GM12878 (cell line): Measurements from ENCODE around the gene KBTBD8. TPM values are rescaled to one million over a fixed set of nuclear protein-coding genes. Genes with fewer than 3 reads are reported as not detected.

Experiments
- ATAC-seq: fragments of 200-7000 bp; cut with Tn5 transposase; 3 replicates; pipeline ENCODE4 v1.9.1; 2020; ENCODE audit warnings: mild to moderate bottlenecking, moderate library complexity
- BruUV-seq: library from RNA; stranded (reverse); fragments of 400-500 nt; replicated peaks from 2 replicates; lab custom pipeline; 2021; lab: Mats Ljungman, UMichigan
- CTCF ChIA-PET: fragments of 300-600 bp; sonication (Branson Sonifier 250); formaldehyde crosslinking; extraction: SDS; loops from one replicate; lab custom pipeline; 2021; ENCODE audit warnings: inconsistent platforms; lab: Yijun Ruan, JAX
- POLR2A ChIA-PET: fragments of 350-600 bp; formaldehyde crosslinking; extraction: SDS; loops from one replicate; lab custom pipeline; 2021; ENCODE audit warnings: inconsistent platforms; lab: Charles Lee
- RAD21 ChIA-PET: fragments of 300-600 bp; sonication (Branson Sonifier 250); formaldehyde crosslinking; loops from one replicate; lab custom pipeline; 2023; ENCODE audit warnings: antibody characterized with exemption; ENCODE audit not compliant: unreplicated experiment; lab: Charles Lee
- SMC1A ChIA-PET: fragments of 300-600 bp; sonication (Branson Sonifier 250); formaldehyde crosslinking; loops from one replicate; lab custom pipeline; 2023; ENCODE audit not compliant: unreplicated experiment, uncharacterized antibody; lab: Charles Lee
- DNase-seq: peaks from one replicate; pipeline ENCODE4 v3.0.0-alpha.2; 2011; ENCODE audit warnings: low read depth, low spot score
- FAIRE-seq: peaks from 3 replicates; lab custom pipeline; 2011; peaks lifted over from hg19 to GRCh38; lab: Jason Lieb, UNC
- H2AFZ ChIP-seq: 2 replicates; pipeline ENCODE4 v1.6.0; 2011; ENCODE audit warnings: low read depth, low read length, control low read depth; ENCODE audit not compliant: control insufficient read depth
- H3K27ac ChIP-seq: 2 replicates; pipeline ENCODE4 v1.5.1; 2011; ENCODE audit warnings: control low read depth; ENCODE audit not compliant: control insufficient read depth, insufficient read depth
- H3K27me3 ChIP-seq, 2 experiments: replicated peaks in 1 of 2; 2 replicates each; pipeline versions ENCODE4 v1.6.0 to v1.6.1; 2011; ENCODE audit warnings: low read length in 1 of 2; ENCODE audit not compliant: control insufficient read depth in 2 of 2, insufficient read depth in 2 of 2
- H3K36me3 ChIP-seq, 2 experiments: 2 replicates each; pipeline ENCODE4 v1.5.1; 2011; ENCODE audit warnings: low read length in 1 of 2; ENCODE audit not compliant: control insufficient read depth in 2 of 2, insufficient read depth in 2 of 2
- H3K4me1 ChIP-seq: 2 replicates; pipeline ENCODE4 v1.6.1; 2011; ENCODE audit warnings: mild to moderate bottlenecking, low read length, moderate library complexity, mixed read lengths; ENCODE audit not compliant: control insufficient read depth, insufficient read depth
- H3K4me2 ChIP-seq: 2 replicates; pipeline ENCODE4 v1.6.0; 2011; ENCODE audit warnings: control low read depth; ENCODE audit not compliant: control insufficient read depth, insufficient read depth
- H3K4me3 ChIP-seq: fragments of 200-600 bp; sonication (generic); 2 replicates; pipeline ENCODE4 v1.5.1; 2016
- H3K79me2 ChIP-seq: 2 replicates; pipeline ENCODE4 v1.6.0; 2011; ENCODE audit warnings: low read length; ENCODE audit not compliant: control insufficient read depth, insufficient read depth
- H3K9ac ChIP-seq: 2 replicates; pipeline ENCODE4 v1.8.0; 2011; ENCODE audit warnings: low read length, control low read depth, mixed read lengths; ENCODE audit not compliant: control insufficient read depth, insufficient read depth
- H3K9me3 ChIP-seq: replicated peaks from 3 replicates; pipeline ENCODE4 v1.5.1; 2011; ENCODE audit warnings: mild to moderate bottlenecking, low read length; ENCODE audit not compliant: control insufficient read depth, insufficient read depth
- H4K20me1 ChIP-seq: 2 replicates; pipeline ENCODE4 v1.6.0; 2011; ENCODE audit not compliant: control insufficient read depth, insufficient read depth
- CREB1 ChIP-seq: IDR thresholded peaks from 2 replicates; pipeline ENCODE4 v1.6.1; 2012; ENCODE audit warnings: low read depth, mild to moderate bottlenecking, inconsistent platforms
- NFYB ChIP-seq: IDR thresholded peaks from 2 replicates; pipeline ENCODE4 v1.6.1; 2011; ENCODE audit warnings: low read depth, mild to moderate bottlenecking, low read length, improper control_type of control experiment, moderate library complexity; ENCODE audit not compliant: insufficient read depth
- PAX5 ChIP-seq: IDR thresholded peaks from 2 replicates; pipeline ENCODE4 v1.6.1; 2011; ENCODE audit warnings: low read depth, low read length, borderline replicate concordance
- TCF3 ChIP-seq: IDR thresholded peaks from 2 replicates; pipeline ENCODE4 v1.6.1; 2012; ENCODE audit warnings: low read depth, mild to moderate bottlenecking, low read length, borderline replicate concordance; ENCODE audit not compliant: insufficient read depth
- WGBS: methylation state at CpG from one replicate; pipeline ENCODE4 v1.1.6; 2016; ENCODE audit warnings: low lambda C conversion rate; ENCODE audit not compliant: insufficient replicate concordance, insufficient coverage; ENCODE audit errors: missing lambda C conversion rate; 5-methylcytosine and 5-hydroxymethylcytosine counted together
- in situ Hi-C: fragments of 300-500 bp; cut with MboI; formaldehyde crosslinking; loops from 9 replicates; pipeline ENCODE4 v1.14.3; 2018; ENCODE audit warnings: mixed read lengths
- intact Hi-C: fragments of 100-400 bp; cut with micrococcal nuclease; formaldehyde crosslinking; loops from one replicate; pipeline ENCODE4 v1.14.2; 2022; ENCODE audit not compliant: unreplicated experiment
- polyA plus RNA-seq, 11 experiments: library from polyadenylated mRNA; depleted of rRNA in 4 of 11; unstranded in 6 of 11; stranded (reverse) in 5 of 11; fragments of >200 nt; fragmentation: Nextera tagmentation in 4 of 11; fragmentation: Illumina TruSeq in 1 of 11; extraction: Ambion mirVana in 4 of 11; extraction: Trizol in 1 of 11; gene quantifications; 1 replicate in 1 of 11; 2 replicates in 10 of 11; pipeline versions ENCODE4 v1.2.1 to v1.2.3, GENCODE V29; 2011 to 2016; ENCODE audit warnings: inconsistent platforms in 2 of 11, missing spikeins in 2 of 11, low read depth in 1 of 11
- total RNA-seq, 4 experiments: library from RNA; depleted of rRNA in 3 of 4; stranded (reverse); fragments of >200 nt in 3 of 4; fragmentation: Illumina TruSeq in 1 of 4; extraction: Trizol in 1 of 4; gene quantifications; 2 replicates each; pipeline versions ENCODE4 v1.2.1 to v1.2.3, GENCODE V29; 2013 to 2021
- TF ChIP-seq, protein P1 (sequence below): fragments of 150-350 bp; IDR thresholded peaks from 2 replicates; pipeline ENCODE4 v1.6.1; 2016; ENCODE audit warnings: low read depth, low read length
- TF ChIP-seq, protein P2 (sequence below): fragments of 450-650 bp; IDR thresholded peaks from 2 replicates; pipeline ENCODE4 v1.6.1; 2018; ENCODE audit warnings: mild to moderate bottlenecking, low read depth, moderate library complexity; ENCODE audit not compliant: partially characterized antibody
- TF ChIP-seq, protein P3 (sequence below): fragments of 150-350 bp; IDR thresholded peaks from 2 replicates; pipeline ENCODE4 v1.6.1; 2014; ENCODE audit warnings: mild to moderate bottlenecking, low read depth, low read length
- TF ChIP-seq, protein P4 (sequence below): fragments of 450-650 bp; formaldehyde crosslinking; IDR thresholded peaks from 2 replicates; pipeline ENCODE4 v1.5.0; 2022; ENCODE audit warnings: mild to moderate bottlenecking, missing genetic modification characterization

KBTBD8 gene
- total and polyA plus RNA-seq, 10 of the 15 experiments (the other 5 are each of a cell fraction or from before 2014, with no cell fraction given): 8.5 to 44.4 (median 19.3) TPM

DNA sequence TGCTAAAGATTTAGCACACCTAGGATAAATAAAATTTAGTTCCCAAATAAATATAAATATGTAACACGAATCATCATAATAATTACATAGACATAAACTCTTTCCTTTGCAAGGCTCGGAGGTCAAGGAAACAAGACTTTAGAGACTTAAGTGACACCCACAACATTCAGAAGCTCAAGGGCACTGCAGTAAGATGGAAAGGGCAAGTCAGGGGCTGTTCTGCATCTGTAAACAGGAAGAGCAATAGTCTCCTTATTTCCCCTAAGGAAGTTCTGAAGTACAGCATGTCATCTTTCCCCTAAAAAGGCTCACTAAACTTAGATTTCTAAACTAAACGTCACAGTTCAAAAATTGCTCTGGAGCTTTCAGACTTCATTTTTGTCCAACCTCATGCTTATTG lies 26.9 kb upstream of the KBTBD8 start:
- no peak overlapping the region; the same call in 1 of the 2 replicates for H2AFZ ChIP-seq
- intact Hi-C loops: loop anchor here (5.0 to 10.0 kb wide), 4 partner anchors 264 to 1924 kb away; no protein-coding TSS in a partner anchor
- no peak for TF ChIP-seq PAX5
- no peak for TF ChIP-seq CREB1
- TF ChIP-seq, protein P1, sequence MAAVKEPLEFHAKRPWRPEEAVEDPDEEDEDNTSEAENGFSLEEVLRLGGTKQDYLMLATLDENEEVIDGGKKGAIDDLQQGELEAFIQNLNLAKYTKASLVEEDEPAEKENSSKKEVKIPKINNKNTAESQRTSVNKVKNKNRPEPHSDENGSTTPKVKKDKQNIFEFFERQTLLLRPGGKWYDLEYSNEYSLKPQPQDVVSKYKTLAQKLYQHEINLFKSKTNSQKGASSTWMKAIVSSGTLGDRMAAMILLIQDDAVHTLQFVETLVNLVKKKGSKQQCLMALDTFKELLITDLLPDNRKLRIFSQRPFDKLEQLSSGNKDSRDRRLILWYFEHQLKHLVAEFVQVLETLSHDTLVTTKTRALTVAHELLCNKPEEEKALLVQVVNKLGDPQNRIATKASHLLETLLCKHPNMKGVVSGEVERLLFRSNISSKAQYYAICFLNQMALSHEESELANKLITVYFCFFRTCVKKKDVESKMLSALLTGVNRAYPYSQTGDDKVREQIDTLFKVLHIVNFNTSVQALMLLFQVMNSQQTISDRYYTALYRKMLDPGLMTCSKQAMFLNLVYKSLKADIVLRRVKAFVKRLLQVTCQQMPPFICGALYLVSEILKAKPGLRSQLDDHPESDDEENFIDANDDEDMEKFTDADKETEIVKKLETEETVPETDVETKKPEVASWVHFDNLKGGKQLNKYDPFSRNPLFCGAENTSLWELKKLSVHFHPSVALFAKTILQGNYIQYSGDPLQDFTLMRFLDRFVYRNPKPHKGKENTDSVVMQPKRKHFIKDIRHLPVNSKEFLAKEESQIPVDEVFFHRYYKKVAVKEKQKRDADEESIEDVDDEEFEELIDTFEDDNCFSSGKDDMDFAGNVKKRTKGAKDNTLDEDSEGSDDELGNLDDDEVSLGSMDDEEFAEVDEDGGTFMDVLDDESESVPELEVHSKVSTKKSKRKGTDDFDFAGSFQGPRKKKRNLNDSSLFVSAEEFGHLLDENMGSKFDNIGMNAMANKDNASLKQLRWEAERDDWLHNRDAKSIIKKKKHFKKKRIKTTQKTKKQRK: no peak
- TF ChIP-seq, protein P2, sequence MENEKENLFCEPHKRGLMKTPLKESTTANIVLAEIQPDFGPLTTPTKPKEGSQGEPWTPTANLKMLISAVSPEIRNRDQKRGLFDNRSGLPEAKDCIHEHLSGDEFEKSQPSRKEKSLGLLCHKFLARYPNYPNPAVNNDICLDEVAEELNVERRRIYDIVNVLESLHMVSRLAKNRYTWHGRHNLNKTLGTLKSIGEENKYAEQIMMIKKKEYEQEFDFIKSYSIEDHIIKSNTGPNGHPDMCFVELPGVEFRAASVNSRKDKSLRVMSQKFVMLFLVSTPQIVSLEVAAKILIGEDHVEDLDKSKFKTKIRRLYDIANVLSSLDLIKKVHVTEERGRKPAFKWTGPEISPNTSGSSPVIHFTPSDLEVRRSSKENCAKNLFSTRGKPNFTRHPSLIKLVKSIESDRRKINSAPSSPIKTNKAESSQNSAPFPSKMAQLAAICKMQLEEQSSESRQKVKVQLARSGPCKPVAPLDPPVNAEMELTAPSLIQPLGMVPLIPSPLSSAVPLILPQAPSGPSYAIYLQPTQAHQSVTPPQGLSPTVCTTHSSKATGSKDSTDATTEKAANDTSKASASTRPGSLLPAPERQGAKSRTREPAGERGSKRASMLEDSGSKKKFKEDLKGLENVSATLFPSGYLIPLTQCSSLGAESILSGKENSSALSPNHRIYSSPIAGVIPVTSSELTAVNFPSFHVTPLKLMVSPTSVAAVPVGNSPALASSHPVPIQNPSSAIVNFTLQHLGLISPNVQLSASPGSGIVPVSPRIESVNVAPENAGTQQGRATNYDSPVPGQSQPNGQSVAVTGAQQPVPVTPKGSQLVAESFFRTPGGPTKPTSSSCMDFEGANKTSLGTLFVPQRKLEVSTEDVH: no peak
- TF ChIP-seq, protein P3, sequence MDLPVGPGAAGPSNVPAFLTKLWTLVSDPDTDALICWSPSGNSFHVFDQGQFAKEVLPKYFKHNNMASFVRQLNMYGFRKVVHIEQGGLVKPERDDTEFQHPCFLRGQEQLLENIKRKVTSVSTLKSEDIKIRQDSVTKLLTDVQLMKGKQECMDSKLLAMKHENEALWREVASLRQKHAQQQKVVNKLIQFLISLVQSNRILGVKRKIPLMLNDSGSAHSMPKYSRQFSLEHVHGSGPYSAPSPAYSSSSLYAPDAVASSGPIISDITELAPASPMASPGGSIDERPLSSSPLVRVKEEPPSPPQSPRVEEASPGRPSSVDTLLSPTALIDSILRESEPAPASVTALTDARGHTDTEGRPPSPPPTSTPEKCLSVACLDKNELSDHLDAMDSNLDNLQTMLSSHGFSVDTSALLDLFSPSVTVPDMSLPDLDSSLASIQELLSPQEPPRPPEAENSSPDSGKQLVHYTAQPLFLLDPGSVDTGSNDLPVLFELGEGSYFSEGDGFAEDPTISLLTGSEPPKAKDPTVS: no peak
- TF ChIP-seq, protein P4, sequence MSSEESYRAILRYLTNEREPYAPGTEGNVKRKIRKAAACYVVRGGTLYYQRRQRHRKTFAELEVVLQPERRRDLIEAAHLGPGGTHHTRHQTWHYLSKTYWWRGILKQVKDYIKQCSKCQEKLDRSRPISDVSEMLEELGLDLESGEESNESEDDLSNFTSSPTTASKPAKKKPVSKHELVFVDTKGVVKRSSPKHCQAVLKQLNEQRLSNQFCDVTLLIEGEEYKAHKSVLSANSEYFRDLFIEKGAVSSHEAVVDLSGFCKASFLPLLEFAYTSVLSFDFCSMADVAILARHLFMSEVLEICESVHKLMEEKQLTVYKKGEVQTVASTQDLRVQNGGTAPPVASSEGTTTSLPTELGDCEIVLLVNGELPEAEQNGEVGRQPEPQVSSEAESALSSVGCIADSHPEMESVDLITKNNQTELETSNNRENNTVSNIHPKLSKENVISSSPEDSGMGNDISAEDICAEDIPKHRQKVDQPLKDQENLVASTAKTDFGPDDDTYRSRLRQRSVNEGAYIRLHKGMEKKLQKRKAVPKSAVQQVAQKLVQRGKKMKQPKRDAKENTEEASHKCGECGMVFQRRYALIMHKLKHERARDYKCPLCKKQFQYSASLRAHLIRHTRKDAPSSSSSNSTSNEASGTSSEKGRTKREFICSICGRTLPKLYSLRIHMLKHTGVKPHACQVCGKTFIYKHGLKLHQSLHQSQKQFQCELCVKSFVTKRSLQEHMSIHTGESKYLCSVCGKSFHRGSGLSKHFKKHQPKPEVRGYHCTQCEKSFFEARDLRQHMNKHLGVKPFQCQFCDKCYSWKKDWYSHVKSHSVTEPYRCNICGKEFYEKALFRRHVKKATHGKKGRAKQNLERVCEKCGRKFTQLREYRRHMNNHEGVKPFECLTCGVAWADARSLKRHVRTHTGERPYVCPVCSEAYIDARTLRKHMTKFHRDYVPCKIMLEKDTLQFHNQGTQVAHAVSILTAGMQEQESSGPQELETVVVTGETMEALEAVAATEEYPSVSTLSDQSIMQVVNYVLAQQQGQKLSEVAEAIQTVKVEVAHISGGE (CRISPR knock-in tag): no peak
- TF ChIP-seq NFYB: no peak
- no peak for TF ChIP-seq TCF3
- BruUV-seq: no TSS peak
- in situ Hi-C loops: no loop called here
- RAD21 ChIA-PET: interaction anchor here (1.3 to 3.2 kb wide), 6 partner anchors 9 to 142 kb away, joined by 3 to 22 read pairs (median 11); partner anchors contain the start of gene KBTBD8
- H3K27ac ChIP-seq: no peak overlapping the region
- DNase-seq (no peak), ATAC-seq (no peak), FAIRE-seq (no peak)
- POLR2A ChIA-PET: interaction anchor here (0.6 kb wide), 1 partner anchor 83 kb away, joined by 3 read pairs; no protein-coding TSS in a partner anchor
- no peaks in the 10 kb centered on the region for H3K36me3 ChIP-seq
- peaks cover 0 to 2% of the 10 kb centered on the region in 2 experiments; a peak in 1 of 4 replicates for H3K27me3 ChIP-seq
- H3K79me2 ChIP-seq: no peaks in the 10 kb centered on the region
- no peak overlapping the region for H3K4me3 ChIP-seq
- WGBS: 39% methylated on average over 3 of the region's 3 CpGs
- SMC1A ChIA-PET: interaction anchor here (0.6 to 3.7 kb wide), 12 partner anchors 18 to 709 kb away, joined by 3 to 34 read pairs (median 5); partner anchors contain the start of gene KBTBD8
- CTCF ChIA-PET: interaction anchor here (0.8 to 4.9 kb wide), 26 partner anchors 9 to 1922 kb away, joined by 3 to 106 read pairs (median 6); no protein-coding TSS in a partner anchor
- no peaks in the 10 kb centered on the region for H3K4me1 ChIP-seq
- no peak overlapping the region for H3K9ac ChIP-seq
- no peak overlapping the region for H3K4me2 ChIP-seq
- no peaks in the 10 kb centered on the region for H4K20me1 ChIP-seq
- no peaks in the 10 kb centered on the region for H3K9me3 ChIP-seq
